Measurements from ENCODE around the gene DEFB113.

DEFB113 gene

DNA sequence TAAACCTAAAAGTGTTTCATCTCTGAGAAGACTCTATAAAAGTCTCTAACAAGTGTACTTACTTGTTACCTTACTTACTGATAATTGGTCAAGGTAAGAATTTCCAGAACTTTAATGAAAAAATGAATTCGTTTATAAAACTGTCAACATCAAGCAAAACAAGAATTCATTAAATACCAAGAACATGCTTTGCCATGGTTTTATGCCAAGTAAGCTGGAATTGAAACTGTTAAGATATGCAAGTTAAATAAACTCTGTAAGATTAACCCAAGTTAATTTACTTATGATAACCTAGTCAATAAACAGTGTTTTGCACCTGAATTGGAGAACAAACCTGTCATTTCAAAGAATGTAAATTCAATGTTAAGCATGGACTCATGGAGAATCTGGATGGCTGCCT is 17.1 kb upstream of the DEFB113 start:
- POLR2A ChIA-PET: no interaction called here
- DNase-seq (ENCODE audit: extremely low spot score): no peak
- TF ChIP-seq, protein P1, sequence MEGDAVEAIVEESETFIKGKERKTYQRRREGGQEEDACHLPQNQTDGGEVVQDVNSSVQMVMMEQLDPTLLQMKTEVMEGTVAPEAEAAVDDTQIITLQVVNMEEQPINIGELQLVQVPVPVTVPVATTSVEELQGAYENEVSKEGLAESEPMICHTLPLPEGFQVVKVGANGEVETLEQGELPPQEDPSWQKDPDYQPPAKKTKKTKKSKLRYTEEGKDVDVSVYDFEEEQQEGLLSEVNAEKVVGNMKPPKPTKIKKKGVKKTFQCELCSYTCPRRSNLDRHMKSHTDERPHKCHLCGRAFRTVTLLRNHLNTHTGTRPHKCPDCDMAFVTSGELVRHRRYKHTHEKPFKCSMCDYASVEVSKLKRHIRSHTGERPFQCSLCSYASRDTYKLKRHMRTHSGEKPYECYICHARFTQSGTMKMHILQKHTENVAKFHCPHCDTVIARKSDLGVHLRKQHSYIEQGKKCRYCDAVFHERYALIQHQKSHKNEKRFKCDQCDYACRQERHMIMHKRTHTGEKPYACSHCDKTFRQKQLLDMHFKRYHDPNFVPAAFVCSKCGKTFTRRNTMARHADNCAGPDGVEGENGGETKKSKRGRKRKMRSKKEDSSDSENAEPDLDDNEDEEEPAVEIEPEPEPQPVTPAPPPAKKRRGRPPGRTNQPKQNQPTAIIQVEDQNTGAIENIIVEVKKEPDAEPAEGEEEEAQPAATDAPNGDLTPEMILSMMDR (IDR thresholded peaks at IDR 0.05; ENCODE audit: control extremely low read depth, extremely low read depth, low read depth, missing control alignments): no peak
- CTCF ChIA-PET: no interaction called here

DNA sequence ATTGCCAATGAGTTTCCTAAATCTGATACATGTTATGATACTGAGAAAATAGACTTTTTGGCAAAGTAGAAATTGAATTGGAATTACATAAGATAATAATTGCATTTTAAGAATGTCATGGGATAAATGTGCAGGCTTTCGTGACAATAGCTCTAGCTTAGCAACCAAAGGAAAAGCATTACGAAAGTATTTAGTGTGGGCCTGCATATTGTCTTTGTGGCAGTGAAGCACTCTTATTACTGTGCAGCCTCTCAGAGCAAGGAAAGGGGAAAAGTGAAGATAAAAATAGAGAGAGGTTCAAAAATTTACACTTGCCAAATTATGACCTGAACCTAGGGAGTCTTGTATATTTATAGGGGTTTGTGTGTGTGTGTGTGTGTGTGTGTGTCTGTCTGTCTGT is 12.6 kb upstream of the DEFB113 start:
- TF ChIP-seq, protein P1 (IDR thresholded peaks at IDR 0.05; ENCODE audit: control extremely low read depth, extremely low read depth, low read depth, missing control alignments): no peak
- ChIA-PET CTCF (interaction anchor here (1.0 kb wide), 1 partner anchor 11 kb away, joined by 3 read pairs; no protein-coding TSS in a partner anchor), POLR2A (no interaction called here)
- DNase-seq (ENCODE audit: extremely low spot score): no peak

DNA sequence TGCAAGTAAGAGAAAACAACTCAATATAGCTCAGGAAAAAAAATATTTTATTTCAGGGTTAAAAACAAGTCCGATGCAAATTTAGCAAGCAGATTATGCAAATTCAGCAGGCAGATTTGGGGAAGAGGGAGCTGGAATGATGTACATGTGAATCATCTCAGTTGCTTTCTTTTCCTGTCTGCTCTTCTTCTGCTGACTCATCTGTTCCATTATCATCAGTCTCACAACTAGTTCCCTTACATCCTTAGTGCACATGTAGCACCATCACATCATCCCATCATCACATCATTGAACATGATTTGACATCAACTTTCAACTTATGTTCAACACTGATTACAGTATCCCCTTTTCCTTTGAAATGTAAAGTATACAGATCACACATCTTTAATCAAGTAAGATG is 11.5 kb upstream of the DEFB113 start:
- CTCF ChIA-PET: interaction anchor here (1.1 to 2.4 kb wide), 3 partner anchors 8 to 571 kb away, joined by 3 to 5 read pairs (median 5); no protein-coding TSS in a partner anchor
- POLR2A ChIA-PET: no interaction called here
- no peak for DNase-seq (ENCODE audit: extremely low spot score)
- TF ChIP-seq, protein P1 (IDR thresholded peaks at IDR 0.05; ENCODE audit: control extremely low read depth, extremely low read depth, low read depth, missing control alignments): no peak

DNA sequence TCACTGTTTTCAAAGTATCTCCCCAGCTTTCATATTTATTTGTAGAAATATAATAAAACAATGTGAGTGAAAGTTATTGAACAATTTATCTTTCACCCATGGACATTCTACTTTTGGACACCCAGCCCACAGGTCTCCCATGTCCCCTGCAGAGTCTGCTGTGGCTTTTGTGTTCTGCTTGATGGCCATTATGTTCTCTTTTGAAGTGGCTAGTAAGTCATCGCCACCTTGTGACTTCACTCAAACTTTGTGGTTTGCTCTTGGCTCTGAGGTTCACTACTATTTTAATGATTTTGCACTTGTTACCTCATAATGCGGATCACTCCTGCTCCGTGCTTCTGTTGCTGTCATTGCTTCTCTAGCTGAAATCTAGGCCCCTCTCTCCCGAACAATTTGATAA is 10.2 kb upstream of the DEFB113 start:
- DNase-seq (ENCODE audit: extremely low spot score): no peak
- CTCF ChIA-PET: interaction anchor here (1.0 to 2.4 kb wide), 5 partner anchors 8 to 54 kb away, joined by 3 to 5 read pairs (median 5); no protein-coding TSS in a partner anchor
- POLR2A ChIA-PET: no interaction called here
- TF ChIP-seq, protein P1 (IDR thresholded peaks at IDR 0.05; ENCODE audit: control extremely low read depth, extremely low read depth, low read depth, missing control alignments): no peak

DNA sequence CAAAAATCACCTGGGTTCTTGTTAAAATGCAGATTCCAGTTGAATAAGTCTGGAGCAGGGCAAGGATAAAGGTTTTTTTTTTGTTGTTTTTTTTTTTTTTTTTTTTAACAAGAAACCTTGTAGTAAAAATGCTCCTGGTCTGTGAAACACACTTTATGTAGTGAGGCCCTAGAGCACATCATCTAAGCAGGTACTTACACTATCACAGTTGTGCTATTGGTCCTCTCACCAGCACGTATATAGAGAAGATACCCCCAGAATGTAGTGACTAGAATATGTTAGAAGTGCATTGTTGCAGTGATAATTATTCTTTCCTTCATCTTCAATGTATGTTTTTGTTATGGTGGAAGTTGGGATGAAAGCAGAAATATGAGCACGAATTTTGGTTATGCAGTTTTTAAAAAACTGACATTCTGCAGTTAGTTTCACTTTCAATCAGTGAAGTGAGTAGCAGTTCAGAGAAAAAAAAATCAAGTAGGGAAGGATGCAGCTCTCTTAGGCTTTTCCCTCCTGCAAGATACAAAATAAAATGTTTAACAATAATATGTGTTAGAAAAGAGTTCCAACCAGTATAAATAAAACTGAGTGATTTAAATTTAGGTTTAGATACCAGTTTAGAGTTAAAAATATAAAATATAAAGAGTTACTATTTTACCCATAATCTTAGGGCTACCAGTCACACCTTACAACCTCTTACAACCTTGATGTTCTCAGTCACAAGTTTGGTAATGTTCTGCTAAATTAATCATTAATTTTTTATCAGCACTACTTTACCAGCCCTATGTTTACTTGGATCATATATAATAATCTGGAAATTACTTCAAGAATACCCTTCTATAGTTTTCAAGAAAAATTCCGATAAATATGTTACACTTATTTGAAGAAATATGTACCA is 9.2 kb upstream of the DEFB113 start:
- TF ChIP-seq, protein P1 (IDR thresholded peaks at IDR 0.05; ENCODE audit: control extremely low read depth, extremely low read depth, low read depth, missing control alignments): no peak
- CTCF ChIA-PET: interaction anchor here (1.2 to 2.4 kb wide), 3 partner anchors 12 to 53 kb away, joined by 3 to 5 read pairs (median 5); no protein-coding TSS in a partner anchor
- no peak for DNase-seq (ENCODE audit: extremely low spot score)
- POLR2A ChIA-PET: no interaction called here

DNA sequence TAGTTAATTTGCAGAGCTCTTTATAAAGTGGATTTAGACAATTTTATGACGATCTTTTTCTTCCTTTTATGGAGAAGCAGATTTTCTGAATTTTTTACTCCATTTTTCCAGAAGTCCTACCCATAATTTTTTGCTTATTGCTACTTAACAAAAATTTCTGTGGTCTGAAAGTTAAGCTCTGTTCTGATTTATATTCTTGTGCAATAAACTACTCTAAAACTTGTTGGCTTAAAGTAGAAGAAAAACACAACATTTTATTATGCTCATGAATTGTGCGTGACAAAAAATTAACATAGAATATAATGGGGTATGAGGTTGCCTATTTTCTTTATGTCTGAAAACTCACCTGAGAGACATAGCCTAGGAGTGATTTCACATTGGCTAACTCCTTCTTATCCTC is 2.6 kb downstream of the DEFB113 start:
- DNase-seq (ENCODE audit: extremely low spot score): no peak
- TF ChIP-seq, protein P1 (IDR thresholded peaks at IDR 0.05; ENCODE audit: control extremely low read depth, extremely low read depth, low read depth, missing control alignments): no peak
- POLR2A ChIA-PET: no interaction called here
- CTCF ChIA-PET: interaction anchor here (1.2 to 1.7 kb wide), 3 partner anchors 9 to 13 kb away, joined by 3 to 5 read pairs (median 3); no protein-coding TSS in a partner anchor

Data from GM10248 (cell line).